IPS-18a (cell line): ENCODE data around the gene CSTB.
"Not testable (repeated sequence)": the region's sequence is repeated elsewhere in the genome, so short reads cannot be mapped to it uniquely, and the experiment has no call there.

Experiments used
- H3K27ac ChIP-seq: one replicate; pipeline ENCODE4 v1.5.1; 2013; ENCODE audit warnings: low read length
- H3K27me3 ChIP-seq: one replicate; pipeline ENCODE4 v1.6.1; 2013; ENCODE audit warnings: mild to moderate bottlenecking, low read length; ENCODE audit not compliant: control insufficient read depth, insufficient read depth
- H3K36me3 ChIP-seq: one replicate; pipeline ENCODE4 v1.6.1; 2013; ENCODE audit warnings: low read depth, low read length; ENCODE audit not compliant: control insufficient read depth
- H3K4me1 ChIP-seq: one replicate; pipeline ENCODE4 v1.6.1; 2013; ENCODE audit warnings: low read depth, low read length; ENCODE audit not compliant: control insufficient read depth
- H3K4me3 ChIP-seq: one replicate; pipeline ENCODE4 v1.5.1; 2013; ENCODE audit warnings: low read length
- H3K9ac ChIP-seq: one replicate; pipeline ENCODE4 v1.6.1; 2013; ENCODE audit warnings: mild to moderate bottlenecking, low read length, moderate library complexity
- H3K9me3 ChIP-seq: one replicate; pipeline ENCODE4 v1.6.1; 2013; ENCODE audit warnings: low read depth, low read length; ENCODE audit not compliant: control insufficient read depth

CSTB gene

GRCh38 chr21:43775795-43776430 is at the start of gene CSTB:
Gene CSTB (minus strand): TSS chr21:43776308. CDS start chr21:43776269, 39 bp downstream.
- peaks cover 8% of the 10 kb centered on the region for H3K4me1 ChIP-seq
- peaks cover 9% of the 10 kb centered on the region for H3K27me3 ChIP-seq
- peaks cover 13% of the 10 kb centered on the region for H3K36me3 ChIP-seq
- peak within 1 kb of the TSS; percentile 66 for H3K9ac ChIP-seq
- H3K4me3 ChIP-seq: peak within 1 kb of the TSS; percentile 83
- no peak within 1 kb of the TSS for H3K27ac ChIP-seq
- no peaks in the 10 kb centered on the region for H3K9me3 ChIP-seq

- no peaks in the 10 kb centered on the region for H3K27me3 ChIP-seq
- no peak overlapping the region for H3K4me3 ChIP-seq
- no peak overlapping the region for H3K9ac ChIP-seq
- H3K27ac ChIP-seq: no peak overlapping the region
- H3K9me3 ChIP-seq: no peaks in the 10 kb centered on the region
- no peaks in the 10 kb centered on the region for H3K36me3 ChIP-seq
- no peaks in the 10 kb centered on the region for H3K4me1 ChIP-seq
Measured at GRCh38 chr21:43825242-43825935, 49.3 kb upstream of the CSTB start.

GRCh38 chr21:43824333-43825241 is 48.5 kb upstream of the CSTB start:
- Histone ChIP-seq H3K36me3 (no peaks in the 10 kb centered on the region), H3K4me1 (no peaks in the 10 kb centered on the region), H3K9me3 (no peaks in the 10 kb centered on the region), H3K9ac (no peak overlapping the region), H3K27ac (no peak overlapping the region), H3K27me3 (no peaks in the 10 kb centered on the region), H3K4me3 (no peak overlapping the region)

- H3K4me1 ChIP-seq, H3K27ac ChIP-seq, H3K36me3 ChIP-seq, H3K4me3 ChIP-seq, H3K9ac ChIP-seq, H3K27me3 ChIP-seq, H3K9me3 ChIP-seq: not testable (repeated sequence)
Measured at GRCh38 chr21:43822741-43823140, 46.6 kb upstream of the CSTB start.

- H3K4me1 ChIP-seq, H3K9ac ChIP-seq, H3K4me3 ChIP-seq, H3K36me3 ChIP-seq, H3K9me3 ChIP-seq, H3K27me3 ChIP-seq, H3K27ac ChIP-seq: not testable (repeated sequence)
Measured at GRCh38 chr21:43822166-43822565, 46.1 kb upstream of the CSTB start.

- no peaks in the 10 kb centered on the region for H3K27me3 ChIP-seq
- H3K4me1 ChIP-seq: peaks cover 3% of the 10 kb centered on the region
- no peaks in the 10 kb centered on the region for H3K36me3 ChIP-seq
- H3K27ac ChIP-seq: no peak overlapping the region
- no peak overlapping the region for H3K9ac ChIP-seq
- H3K9me3 ChIP-seq: no peaks in the 10 kb centered on the region
- H3K4me3 ChIP-seq: no peak overlapping the region
Measured at GRCh38 chr21:43820466-43820865, 44.4 kb upstream of the CSTB start.

GRCh38 chr21:43819511-43820405 is 43.6 kb upstream of the CSTB start:
- Histone ChIP-seq H3K9ac (no peak overlapping the region), H3K27me3 (no peaks in the 10 kb centered on the region), H3K4me3 (no peak overlapping the region), H3K4me1 (peaks cover 5% of the 10 kb centered on the region), H3K27ac (no peak overlapping the region), H3K36me3 (no peaks in the 10 kb centered on the region), H3K9me3 (no peaks in the 10 kb centered on the region)

- H3K4me1 ChIP-seq: peaks cover 11% of the 10 kb centered on the region
- no peak overlapping the region for H3K27ac ChIP-seq
- H3K36me3 ChIP-seq: no peaks in the 10 kb centered on the region
- H3K9ac ChIP-seq: no peak overlapping the region
- no peaks in the 10 kb centered on the region for H3K27me3 ChIP-seq
- no peak overlapping the region for H3K4me3 ChIP-seq
- H3K9me3 ChIP-seq: no peaks in the 10 kb centered on the region
Measured at GRCh38 chr21:43818685-43819084, 42.6 kb upstream of the CSTB start.

GRCh38 chr21:43817157-43818086 is 41.3 kb upstream of the CSTB start:
- Histone ChIP-seq H3K9me3 (no peaks in the 10 kb centered on the region), H3K9ac (no peak overlapping the region), H3K36me3 (no peaks in the 10 kb centered on the region), H3K27ac (no peak overlapping the region), H3K4me1 (peaks cover 11% of the 10 kb centered on the region), H3K27me3 (no peaks in the 10 kb centered on the region), H3K4me3 (no peak overlapping the region)

GRCh38 chr21:43816611-43817071 is 40.5 kb upstream of the CSTB start:
- Histone ChIP-seq H3K27ac (no peak overlapping the region), H3K27me3 (no peaks in the 10 kb centered on the region), H3K36me3 (no peaks in the 10 kb centered on the region), H3K9ac (no peak overlapping the region), H3K9me3 (no peaks in the 10 kb centered on the region), H3K4me1 (peaks cover 11% of the 10 kb centered on the region), H3K4me3 (no peak overlapping the region)
